NCI-H1436 (cell line): ENCODE measurements around the gene EIF2B2.
"Not testable (repeated sequence)": the region's sequence is repeated elsewhere in the genome, so short reads cannot be mapped to it uniquely, and the experiment has no call there.

Experiments
- DNase-seq: peaks from one replicate; lab custom pipeline; 2025; lab: John Stamatoyannopoulos, UW

EIF2B2 gene

DNA sequence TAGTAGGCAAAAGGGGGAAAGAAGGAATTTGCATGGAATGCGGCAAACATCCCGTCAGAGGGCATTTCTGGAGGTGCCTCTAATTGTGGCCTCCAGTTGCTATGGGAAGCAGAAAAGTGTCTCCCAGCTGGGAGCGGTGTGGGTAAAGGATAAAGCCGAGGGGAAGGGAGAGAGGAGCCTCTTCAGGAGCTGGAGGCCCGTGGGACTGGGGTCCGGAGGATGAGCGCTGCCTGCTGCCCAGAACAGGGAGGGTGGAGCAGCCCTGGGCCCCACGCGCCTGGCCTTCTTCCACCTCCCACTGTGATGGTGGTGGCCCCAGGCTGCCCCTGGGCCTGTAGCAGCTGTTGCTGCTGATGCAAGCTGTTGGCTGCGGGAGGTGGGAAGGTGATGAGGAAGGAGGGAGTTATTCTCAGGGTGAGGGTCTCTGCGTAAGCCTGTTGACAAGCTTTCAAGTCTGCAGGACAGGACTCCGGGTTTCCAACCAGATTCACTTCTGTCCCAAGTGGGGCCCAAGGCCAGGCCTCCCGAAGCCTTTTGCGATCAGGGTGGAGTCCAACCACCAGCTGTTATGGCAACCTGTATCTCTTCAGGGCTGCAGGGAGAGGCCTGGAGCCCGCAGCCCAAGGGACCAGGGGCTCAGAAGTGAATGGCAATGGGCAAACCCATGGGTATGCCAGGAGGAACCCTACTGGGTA is 28.2 kb upstream of the EIF2B2 start:
- DNase-seq, result no peak

DNA sequence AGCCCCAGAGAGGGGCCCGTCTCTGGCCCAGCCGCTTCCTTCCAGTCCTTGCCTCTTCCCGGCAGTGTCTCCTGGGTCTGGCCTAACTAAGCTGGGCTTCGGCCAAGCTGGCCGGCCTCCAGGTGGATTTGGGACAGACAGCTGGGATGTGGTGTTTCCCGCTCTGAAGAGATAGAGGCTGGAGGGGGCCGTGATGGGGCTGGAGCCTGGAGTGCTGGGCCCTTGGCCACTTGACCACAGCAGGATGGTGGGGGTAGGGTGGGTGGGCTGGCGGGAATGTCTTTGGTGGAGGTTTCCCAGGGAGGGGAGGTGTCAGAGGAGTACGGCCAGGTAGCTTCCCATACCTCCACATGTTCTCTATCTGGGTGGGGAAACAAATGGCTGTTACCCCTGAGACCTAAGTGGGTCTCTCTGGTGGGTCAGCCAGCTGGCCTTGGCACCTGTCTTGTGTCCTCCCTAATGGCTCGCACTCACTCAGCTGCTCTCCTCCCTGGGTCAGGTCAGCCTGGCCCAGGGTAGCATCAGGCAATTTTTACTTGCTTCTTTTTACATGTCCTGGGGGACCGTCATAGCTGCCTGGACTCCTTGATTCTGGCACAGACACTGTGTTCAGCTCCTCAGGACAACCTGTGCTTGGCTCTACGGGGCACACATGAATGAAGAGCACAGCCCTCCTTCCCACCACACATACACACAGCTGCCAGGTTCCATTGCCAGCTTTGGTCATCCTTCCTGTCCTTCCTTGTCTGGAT is 27.5 kb upstream of the EIF2B2 start:
- no peak for DNase-seq

DNA sequence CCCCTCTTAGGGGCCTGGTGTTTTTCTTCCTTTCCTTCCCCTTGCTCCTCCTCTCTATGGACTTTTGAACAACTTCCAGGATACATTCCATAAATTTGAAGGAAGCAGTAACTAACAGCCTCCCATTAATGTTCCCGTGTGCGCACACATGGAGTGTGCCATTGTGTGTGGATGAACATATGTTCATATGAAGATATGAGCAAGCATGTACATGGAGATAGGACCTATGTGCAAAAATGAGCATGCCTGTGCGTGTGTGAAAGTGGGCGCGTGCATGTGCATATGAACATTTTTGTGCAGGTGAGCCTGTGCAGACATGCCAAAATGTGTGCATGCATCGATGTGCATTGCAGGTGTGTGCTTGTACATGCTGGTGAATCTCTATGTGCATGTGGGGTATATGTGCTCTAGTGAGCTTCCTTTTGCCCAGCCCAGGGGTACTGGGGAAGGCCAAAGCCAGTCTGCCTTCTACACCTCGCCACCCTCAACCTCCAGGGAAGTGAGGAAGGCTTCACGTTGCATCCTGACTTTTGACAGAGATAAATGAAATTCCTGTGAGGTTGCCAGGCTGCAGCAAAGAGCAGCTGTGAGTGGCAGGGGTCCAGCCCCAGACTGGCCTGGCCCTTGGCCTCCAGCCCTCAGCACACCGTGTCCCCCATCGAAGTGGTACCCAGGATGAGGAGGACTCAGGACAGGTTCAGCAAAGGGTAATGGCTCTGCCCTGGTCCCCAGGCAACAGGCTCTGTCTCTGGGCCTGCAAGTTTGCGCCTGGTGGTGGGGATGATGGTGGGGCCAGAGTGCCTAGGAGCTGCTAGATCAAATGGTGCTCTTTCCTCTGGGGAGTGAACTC is 26.2 kb upstream of the EIF2B2 start:
- no peak for DNase-seq

DNA sequence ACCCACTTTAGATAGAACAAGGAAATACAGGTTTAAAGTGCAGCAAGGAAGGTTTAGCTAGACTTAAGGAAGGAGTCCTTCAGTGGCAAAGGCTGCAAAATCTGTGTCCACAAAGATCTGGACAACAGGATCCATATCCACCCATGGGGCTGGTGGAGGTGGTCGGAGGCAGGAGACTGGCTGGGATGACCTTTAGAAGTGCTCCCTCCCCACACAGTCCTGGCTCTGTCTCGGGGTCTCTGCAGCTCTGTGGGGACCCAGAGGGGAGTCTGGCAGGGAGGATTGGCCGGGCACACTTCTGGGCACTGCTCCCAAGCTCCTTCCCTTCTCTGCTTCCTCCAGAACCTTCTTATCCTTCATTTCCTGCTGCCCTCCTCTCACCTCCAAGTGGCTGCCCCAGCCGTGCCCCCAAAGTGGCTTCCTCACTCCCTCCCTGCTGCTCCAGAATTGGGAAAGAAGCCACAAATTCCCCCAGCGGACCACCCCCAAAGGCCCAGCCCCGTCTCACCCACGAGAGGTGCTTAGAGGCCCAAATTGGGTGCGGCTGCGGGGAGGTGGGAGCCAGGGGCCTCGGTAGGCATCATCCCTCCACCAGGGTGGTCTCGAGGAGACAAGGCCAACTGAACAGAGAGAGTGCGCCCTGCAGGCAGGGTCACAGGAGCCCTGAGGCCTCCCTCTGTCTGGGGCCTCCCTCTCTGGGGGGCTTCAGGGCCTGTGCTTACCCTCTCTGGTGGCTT is 25.4 kb upstream of the EIF2B2 start:
- no peak for DNase-seq

DNA sequence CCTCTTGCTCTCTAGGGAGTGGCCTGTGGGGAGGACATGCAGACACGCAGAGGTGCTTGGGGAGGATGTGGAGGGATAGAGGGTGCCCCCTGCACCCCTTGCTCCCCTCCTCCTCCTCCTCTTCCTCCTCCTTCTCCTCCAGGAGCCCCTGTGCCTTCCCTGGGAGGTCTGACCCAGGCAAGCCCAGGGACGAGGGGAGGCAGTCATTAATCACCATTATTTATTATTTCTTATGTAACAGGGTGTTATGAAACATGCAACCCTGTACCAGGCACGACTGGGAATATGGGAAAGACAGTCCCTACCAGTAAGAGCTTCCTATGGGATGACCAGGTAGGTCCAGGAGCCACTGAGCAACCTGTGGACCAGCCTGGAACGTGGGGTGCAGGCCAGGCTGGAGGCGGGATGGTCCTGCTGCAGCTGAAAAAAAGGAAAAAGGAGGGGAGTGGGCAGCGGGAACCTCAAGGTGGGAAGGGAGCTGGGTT is 24.8 kb upstream of the EIF2B2 start:
- DNase-seq, result no peak

DNA sequence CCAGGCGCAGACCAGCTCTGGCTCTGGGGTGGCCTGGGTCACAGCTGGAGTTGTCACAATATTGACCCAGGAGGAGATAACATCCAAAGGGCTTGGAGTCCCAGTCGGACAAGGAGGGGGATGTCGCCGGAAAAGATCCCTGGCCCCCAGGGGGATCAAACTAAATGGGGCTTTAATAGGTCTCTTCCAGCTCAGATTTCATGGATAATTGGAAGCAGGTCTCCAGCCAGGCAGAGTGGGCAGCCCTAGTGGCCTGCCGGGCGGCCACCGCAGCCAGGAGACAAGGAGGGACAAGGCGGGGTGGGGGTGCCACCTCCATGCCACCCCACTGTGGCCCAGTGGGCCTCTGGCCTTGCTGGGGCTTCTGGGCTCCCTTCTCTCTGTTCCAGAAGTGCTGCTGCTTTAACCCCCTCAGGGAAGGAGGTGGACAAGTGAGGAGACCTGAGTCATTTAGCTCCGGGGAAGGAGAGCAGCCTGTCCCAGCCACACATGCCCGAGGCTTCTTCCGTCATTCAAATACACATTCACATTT is 24.2 kb upstream of the EIF2B2 start:
- DNase-seq, result no peak

DNA sequence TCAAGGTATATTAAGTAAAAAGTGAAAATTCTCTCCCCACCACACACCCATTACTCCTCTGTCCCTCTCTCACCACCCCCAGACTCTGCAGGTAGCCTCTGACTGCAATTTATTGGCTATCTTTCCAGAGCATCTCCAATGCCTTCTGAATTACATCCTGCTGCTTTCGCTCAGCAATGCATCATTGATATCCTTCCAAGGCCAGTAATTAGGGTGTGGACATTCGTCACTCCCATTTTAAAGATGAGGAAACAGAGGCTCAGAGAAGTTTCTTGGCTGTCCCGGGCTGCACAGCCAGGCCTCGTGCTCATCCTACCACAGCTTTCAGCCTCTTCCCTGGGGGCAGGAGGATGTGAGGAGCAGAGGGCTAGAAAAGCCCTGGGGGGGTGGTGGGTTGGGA is 23.7 kb upstream of the EIF2B2 start:
- no peak for DNase-seq

DNA sequence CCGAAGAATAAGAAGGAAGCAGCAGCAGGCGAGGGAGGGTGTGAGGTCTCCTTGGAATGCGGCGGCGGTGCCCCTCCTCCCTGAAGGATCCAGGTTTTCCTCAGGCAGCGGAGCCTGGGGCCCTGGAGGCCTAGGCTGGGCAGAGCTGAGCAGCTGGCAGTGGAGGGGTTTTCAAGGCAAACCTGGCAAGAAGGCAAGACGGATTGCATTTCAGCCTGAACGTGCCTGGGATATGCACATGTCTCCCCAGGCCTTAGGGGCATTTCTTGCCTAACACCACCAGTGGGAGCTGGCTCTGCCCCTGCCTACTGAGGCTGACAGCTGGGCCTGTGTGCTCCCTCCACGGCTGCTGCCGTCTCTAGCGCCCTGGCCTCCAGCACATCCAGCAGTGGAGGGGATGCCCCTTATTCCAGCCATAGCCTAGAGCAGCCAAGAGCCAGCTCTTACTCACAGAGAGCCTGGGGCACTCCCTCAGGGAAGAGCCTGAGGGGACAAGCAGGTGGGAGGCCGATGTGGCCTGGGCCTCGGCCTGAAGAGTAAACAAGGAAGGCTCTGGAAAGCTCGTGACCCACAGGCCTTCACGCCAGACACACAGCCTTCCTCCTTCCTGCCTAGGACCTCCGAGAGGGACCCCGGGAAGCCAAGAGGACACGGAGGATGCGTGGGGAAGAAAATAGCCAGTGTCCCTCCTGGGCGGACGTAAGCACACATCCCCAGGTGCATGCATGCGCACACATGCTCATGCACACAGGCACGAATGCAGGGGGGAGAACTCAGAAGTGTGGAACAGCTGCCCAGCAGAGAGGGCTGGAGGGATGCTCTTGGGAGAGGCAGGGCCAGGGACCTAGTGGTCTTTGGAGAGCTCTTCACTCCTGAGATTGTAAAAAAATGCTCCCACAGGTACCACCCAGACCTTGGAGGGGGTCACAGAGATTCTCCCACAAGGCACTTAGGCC is 23.0 kb upstream of the EIF2B2 start:
- no peak for DNase-seq

DNA sequence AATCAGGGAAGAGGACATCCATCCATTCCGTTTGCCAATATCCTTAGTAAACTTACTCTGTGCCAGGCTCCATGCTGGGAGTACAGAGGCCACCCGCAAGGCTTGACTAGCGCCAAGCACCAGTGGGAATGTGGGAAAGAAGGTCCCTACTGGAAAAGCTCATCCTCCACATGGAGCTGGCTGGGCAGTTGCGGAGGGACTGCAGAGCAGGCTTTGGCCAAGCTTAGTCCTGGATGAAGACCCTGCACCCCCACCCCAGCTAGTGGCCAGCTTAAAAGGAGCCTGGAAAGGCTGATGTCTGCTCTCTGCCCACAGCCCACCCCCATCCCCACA is 22.4 kb upstream of the EIF2B2 start:
- no peak for DNase-seq

DNA sequence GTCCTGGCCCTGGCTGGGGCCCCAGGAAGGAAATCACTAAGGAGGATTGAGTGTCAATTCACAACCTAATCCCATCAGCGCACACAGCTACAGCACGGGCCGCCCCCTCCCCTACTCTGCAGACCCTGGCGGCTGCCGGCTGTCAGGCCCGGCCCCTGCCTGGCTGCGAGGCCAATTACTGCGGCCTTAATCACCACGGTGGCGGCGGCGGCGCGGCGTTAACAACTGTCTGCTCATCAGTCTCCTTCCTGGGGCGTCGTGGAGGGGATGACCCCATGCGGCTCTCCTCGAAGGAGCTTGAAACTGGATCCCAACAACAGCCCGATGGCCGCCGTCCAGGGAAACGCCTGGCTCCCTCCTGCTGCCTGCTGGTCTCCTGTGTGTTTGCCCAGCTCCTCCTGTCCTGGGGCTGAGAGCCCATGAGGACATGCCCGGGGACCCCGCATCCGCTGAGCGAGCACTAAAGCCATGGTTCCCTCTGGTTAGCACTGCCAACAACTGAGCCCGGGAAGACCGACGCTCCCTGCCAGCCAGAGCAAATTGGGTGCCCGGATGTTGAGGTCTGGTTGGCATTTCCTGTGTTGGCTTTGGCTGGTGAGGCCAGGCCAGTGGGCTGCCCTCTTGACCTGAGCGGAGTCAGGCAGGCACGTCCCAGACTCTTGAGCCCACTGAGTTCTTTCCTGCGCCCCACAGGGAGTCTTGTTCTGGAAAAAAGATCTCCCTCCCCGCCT is 21.8 kb upstream of the EIF2B2 start:
- DNase-seq, result no peak

DNA sequence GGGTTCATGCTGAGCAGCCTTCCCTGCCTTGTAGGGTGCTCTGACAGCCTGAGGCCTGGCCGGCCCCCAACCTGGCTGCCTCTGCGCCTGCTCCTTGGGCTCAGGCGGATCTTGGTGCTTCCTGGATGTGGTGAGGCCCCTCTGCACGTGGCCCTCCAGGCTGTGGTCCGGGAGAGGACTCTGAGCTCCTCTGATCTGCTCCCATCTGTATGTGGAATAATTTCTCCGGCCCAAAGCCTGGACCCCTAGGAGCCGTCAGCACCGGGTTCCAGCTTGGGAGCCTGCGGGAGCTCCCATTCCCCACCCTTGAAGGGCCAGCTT is 21.3 kb upstream of the EIF2B2 start:
- no peak for DNase-seq

DNA sequence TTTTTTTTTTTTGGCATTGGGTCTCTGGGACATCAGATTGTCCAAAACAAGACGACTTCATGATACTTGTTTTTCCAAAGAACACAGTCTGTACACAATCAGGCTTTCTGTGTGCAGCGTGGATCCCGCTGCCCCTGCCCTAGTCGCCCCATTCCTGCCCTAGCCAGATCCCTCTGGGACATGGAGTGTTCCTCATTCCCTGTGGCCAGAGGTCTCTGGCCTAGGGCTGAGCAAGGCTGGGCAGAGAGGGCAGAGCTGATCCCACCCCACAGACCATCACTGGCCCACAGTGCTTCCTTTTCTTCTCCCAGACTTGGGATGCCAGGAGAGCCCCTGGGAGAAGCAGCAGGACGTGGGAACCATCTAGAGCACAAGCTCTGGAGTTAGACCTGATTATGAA is 20.9 kb upstream of the EIF2B2 start:
- no peak for DNase-seq

DNA sequence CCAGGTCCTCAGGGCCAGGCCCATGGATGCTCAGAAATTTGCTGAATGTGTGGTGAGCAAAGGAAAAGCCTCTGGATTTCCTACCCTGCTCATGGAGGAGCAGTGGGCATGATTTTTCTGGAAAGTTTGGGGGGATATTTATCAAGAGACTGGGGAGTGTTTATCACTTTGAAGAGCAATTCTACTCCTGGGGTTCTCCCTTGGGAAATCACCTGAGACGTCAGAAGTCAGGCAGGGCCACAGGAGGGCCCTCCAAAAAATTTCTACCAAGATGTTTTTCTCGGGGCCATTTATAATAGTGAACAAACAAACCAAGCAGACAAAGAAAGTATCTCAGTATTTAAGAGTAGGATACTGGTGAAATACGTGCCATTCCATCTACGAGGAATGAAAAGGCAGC is 20.1 kb upstream of the EIF2B2 start:
- DNase-seq, result no peak

DNA sequence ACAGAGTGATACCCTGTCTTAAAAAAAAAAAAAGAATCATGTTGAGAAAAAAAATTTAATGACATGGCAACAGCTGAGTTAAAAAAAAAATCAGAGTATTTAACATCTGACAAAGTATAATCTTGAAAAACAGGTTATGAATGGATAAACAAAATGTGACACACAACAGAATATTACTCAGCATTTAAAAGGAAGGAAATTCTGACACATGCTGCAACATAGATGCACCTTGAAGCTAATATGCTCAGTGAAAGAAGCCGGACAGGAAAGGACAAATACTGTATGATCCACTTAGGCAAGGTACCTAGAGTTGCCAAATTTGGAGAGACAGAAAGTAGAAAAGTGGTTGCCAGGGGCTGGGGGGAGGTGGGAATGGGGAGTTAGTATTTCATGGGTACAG is 19.4 kb upstream of the EIF2B2 start:
- DNase-seq, result no peak

DNA sequence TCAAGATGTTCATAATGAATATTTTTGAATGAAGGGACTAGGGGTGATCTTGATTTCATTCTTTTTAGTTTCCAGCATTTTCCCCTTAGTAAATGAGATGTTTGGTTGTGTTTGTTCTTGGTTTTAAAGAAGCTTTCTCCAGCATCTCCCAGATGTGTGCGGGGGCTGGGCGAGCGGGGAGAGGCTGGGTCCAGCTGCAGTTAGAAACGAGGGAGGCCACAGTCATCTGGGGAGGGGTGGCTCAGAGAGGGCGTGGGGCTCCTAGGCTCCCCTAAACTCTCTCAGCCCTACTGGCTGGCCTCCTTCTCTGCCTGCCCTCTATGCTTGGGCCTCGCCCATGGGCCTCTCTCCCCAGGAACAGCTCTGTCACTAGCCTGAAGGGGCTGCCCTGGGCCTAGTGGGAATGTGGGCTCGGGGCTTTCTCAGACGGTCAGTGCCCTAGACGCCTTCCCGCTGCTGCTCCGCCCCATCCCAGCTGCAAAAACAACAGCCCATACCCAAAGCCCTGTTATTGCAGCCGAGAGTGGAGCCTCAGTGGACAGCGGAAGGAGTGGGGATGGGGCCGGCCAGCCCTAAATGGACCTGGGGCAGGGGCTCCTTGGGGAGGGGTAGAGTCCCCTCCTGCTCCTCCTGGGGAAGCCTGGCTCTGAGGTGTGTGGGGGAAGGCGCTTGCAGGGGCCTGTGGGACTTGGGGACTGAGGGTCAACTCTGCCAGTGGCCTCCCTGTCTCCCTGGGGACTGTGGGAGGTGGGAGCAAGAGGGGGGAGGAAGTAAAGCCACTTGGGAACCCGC is 18.3 kb upstream of the EIF2B2 start:
- DNase-seq, result no peak

DNA sequence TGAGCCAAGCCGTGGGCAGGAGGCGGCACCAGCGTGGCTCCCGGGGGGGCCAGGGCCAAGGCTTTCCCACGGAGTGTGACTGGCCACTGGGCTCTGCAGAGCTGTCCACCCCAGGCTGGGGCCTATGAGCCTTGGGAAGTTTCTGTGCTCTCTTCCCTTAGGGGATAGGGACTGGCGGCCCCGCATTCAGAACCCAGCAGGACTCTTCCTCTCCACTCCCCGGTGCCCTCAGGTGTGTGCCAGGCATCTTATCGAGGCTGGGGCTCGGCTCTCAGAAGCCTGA is 17.8 kb upstream of the EIF2B2 start:
- DNase-seq, result no peak

DNA sequence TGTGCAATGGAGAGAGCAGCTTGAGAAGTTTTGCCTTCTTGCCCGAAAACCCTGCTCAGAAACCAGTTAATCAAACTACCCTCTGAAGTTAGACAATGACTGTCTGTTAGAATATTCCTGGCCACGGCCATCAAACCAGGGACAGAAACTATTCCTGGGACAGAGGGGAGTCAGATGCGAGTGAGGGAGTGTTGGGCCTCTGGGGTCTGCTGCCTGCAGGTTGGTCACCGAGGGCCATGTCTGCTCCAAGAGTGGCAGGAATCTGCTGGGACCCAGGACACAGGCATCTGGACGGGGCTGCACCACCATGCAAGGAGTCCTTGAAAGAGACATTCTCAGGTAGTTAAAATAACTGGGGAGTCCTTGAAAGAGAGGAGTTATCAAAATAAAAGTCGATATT is 16.9 kb upstream of the EIF2B2 start:
- no peak for DNase-seq

DNA sequence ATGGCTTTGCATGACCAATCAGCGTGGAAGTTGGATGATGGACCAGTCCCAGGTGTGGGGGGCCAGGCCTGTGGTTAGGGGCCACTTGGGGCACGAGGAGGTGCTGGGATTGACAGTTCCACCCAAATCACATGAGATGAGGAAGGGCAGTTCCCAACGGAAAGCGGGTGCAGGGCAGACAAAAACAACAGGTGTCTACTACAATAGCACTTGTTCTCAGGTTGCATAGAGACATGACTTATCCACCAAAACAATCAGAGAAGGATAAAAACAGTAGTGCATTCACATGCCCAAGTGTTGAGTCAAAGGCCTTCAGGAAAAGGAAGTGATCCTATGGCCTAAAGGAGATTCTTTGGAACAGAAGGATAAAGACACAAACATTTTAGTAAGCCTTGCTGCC is 14.6 kb upstream of the EIF2B2 start:
- DNase-seq, result no peak

DNA sequence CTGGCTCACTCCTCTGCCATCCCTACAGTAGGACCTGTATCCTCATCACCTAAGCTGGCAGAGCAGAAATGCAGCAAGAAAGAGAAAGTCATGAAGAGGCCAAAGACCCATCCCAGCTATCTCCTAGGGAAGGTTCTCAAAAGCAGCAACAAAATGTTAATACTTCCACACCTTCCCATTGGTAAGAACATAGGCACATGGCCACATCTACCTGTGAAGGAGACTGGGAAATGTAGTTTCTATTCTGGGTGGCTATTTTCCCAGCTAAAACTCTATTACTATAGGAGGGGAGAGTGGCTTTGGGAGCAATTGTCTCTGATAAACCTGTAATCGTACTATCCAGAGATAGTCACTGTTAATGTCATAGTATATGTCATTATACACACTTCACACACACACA is 13.7 kb upstream of the EIF2B2 start:
- no peak for DNase-seq

DNA sequence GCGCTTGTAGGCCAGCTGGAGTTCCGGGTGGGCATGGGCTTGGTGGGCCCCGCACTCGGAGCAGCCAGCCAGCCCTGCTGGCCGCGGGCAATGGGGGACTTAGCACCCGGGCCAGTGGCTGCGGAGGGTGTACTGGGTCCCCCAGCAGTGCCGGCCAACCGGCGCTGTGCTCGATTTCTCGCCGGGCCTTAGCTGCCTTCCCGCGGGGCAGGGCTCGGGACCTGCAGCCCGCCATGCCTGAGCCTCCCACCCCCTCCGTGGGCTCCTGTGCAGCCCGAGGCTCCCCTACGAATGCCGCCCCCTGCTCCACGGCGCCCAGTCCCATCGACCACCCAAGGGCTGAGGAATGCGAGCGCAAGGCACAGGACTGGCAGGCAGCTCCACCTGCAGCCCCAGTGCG is 8.5 kb upstream of the EIF2B2 start:
- DNase-seq, result not testable (repeated sequence)
